ENCODE data around the gene BTBD10. TPM values are rescaled to one million over a fixed set of nuclear protein-coding genes. Genes with fewer than 3 reads are reported as not detected.

BTBD10 gene
- total and polyA plus RNA-seq, 2 experiments from 2014 or later, result 21.3 to 44.1 TPM

DNA sequence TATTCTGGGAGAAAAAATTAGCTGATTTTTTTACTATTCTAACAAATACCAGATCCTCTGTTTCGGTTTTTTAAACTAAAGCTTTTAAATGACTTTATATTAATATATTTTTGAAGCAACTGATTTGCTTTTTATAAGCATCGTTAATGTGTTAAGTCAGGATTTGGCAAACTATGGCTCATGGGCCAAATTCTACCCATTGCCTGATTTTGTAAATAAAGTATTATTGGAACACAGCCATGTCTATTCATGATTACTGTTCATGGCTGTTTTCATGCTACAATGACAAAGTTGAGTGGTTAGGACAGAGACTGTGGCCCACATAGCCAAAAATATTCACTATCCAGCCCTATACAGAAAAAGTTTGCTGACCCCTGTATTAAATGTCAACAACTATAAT, 29.6 kb downstream of the BTBD10 start:
- WGBS (ENCODE audit: low lambda C conversion rate, missing lambda C conversion rate), result 97% methylated on average over 2 of the region's 2 CpGs
- DNase-seq (ENCODE audit: low spot score), result no peak
- TF ChIP-seq EZH2 (IDR thresholded peaks at IDR 0.05; ENCODE audit: borderline replicate concordance) (no peak), EZH2phosphoT487 (IDR thresholded peaks at IDR 0.05; ENCODE audit: low read depth, severe bottlenecking, unreplicated experiment) (no peak)
- TF ChIP-seq, protein P1, sequence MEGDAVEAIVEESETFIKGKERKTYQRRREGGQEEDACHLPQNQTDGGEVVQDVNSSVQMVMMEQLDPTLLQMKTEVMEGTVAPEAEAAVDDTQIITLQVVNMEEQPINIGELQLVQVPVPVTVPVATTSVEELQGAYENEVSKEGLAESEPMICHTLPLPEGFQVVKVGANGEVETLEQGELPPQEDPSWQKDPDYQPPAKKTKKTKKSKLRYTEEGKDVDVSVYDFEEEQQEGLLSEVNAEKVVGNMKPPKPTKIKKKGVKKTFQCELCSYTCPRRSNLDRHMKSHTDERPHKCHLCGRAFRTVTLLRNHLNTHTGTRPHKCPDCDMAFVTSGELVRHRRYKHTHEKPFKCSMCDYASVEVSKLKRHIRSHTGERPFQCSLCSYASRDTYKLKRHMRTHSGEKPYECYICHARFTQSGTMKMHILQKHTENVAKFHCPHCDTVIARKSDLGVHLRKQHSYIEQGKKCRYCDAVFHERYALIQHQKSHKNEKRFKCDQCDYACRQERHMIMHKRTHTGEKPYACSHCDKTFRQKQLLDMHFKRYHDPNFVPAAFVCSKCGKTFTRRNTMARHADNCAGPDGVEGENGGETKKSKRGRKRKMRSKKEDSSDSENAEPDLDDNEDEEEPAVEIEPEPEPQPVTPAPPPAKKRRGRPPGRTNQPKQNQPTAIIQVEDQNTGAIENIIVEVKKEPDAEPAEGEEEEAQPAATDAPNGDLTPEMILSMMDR (IDR thresholded peaks at IDR 0.05; ENCODE audit: poor library complexity), result no peak
- Histone ChIP-seq H3K4me1 (ENCODE audit: insufficient read depth) (no peaks in the 10 kb centered on the region), H3K36me3 (replicated peaks; ENCODE audit: insufficient read depth, low read depth) (no peaks in the 10 kb centered on the region), H3K27ac (no peak overlapping the region), H4K20me1 (ENCODE audit: insufficient read depth, poor library complexity, severe bottlenecking) (no peaks in the 10 kb centered on the region), H3K79me2 (peaks cover 11% of the 10 kb centered on the region), H3K9me2 (replicated peaks; ENCODE audit: insufficient read depth) (no peaks in the 10 kb centered on the region), H2AFZ (no peak overlapping the region), H3K9me3 (ENCODE audit: low read depth) (no peaks in the 10 kb centered on the region), H3K27me3 (no peaks in the 10 kb centered on the region), H3K4me3 (no peak overlapping the region), H3K4me2 (no peak overlapping the region)

DNA sequence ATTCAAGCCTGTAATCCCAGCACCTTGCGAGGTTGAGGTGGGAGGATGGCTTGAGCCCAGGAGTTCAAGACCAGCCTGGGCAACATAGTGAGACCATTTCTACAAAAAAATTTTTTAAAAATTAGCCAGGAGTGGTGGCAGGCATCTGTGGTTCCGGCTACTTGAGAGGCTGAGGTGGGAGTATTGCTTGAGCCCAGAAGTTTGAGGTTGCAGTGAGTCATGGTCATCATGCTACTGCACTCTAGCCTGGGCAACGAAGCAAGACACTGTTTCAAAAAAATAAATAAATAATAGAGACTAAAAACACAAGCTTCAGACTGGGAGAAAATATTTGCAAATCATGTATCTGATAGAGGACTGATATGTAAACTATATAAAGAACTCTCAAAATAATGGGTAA, 33.2 kb downstream of the BTBD10 start:
- Histone ChIP-seq H3K36me3 (replicated peaks; ENCODE audit: insufficient read depth, low read depth) (no peaks in the 10 kb centered on the region), H3K27ac (no peak overlapping the region), H4K20me1 (ENCODE audit: insufficient read depth, poor library complexity, severe bottlenecking) (no peaks in the 10 kb centered on the region), H3K4me3 (no peak overlapping the region), H3K79me2 (peaks cover 42% of the 10 kb centered on the region), H3K4me2 (no peak overlapping the region), H2AFZ (no peak overlapping the region), H3K9me2 (replicated peaks; ENCODE audit: insufficient read depth) (no peaks in the 10 kb centered on the region), H3K4me1 (ENCODE audit: insufficient read depth) (no peaks in the 10 kb centered on the region), H3K27me3 (no peaks in the 10 kb centered on the region), H3K9me3 (ENCODE audit: low read depth) (peaks cover 12% of the 10 kb centered on the region)
- WGBS (ENCODE audit: low lambda C conversion rate, missing lambda C conversion rate), result 98% methylated on average over 3 of the region's 3 CpGs
- no peak for DNase-seq (ENCODE audit: low spot score)
- no peak for TF ChIP-seq EZH2phosphoT487 (IDR thresholded peaks at IDR 0.05; ENCODE audit: low read depth, severe bottlenecking, unreplicated experiment)
- TF ChIP-seq, protein P1 (IDR thresholded peaks at IDR 0.05; ENCODE audit: poor library complexity), result no peak
- TF ChIP-seq EZH2 (IDR thresholded peaks at IDR 0.05; ENCODE audit: borderline replicate concordance), result no peak

DNA sequence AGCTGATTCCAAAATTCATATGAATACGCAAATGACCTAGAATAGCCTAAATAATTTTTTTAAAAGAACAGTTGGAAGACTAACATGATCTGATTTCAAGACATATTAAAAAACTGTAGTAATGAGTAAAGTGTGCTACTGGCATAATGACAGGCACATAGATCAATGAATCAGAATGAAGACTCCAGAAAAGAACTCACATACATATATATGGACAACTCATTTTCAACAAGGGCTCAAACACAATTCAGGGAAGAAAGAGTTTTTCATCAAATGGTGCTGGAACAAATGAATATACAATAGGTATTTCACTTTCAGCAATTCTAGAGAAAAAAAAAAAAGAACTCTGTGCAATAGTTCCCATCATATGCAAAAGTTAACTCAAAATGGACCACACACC, 33.7 kb downstream of the BTBD10 start:
- Histone ChIP-seq H4K20me1 (ENCODE audit: insufficient read depth, poor library complexity, severe bottlenecking) (no peaks in the 10 kb centered on the region), H3K27me3 (no peaks in the 10 kb centered on the region)

More for the DNA sequence above, 33.7 kb downstream of the BTBD10 start:
- Histone ChIP-seq H3K4me3 (no peak overlapping the region), H3K4me2 (no peak overlapping the region), H3K9me2 (replicated peaks; ENCODE audit: insufficient read depth) (no peaks in the 10 kb centered on the region), H3K27ac (no peak overlapping the region), H3K36me3 (replicated peaks; ENCODE audit: insufficient read depth, low read depth) (no peaks in the 10 kb centered on the region), H3K79me2 (peaks cover 46% of the 10 kb centered on the region), H3K9me3 (ENCODE audit: low read depth) (peaks cover 12% of the 10 kb centered on the region), H3K4me1 (ENCODE audit: insufficient read depth) (no peaks in the 10 kb centered on the region), H2AFZ (no peak overlapping the region)
- 100% methylated on average over 1 of the region's 1 CpG for WGBS (ENCODE audit: low lambda C conversion rate, missing lambda C conversion rate)
- no peak for DNase-seq (ENCODE audit: low spot score)
- TF ChIP-seq, protein P1 (IDR thresholded peaks at IDR 0.05; ENCODE audit: poor library complexity), result no peak
- no peak for TF ChIP-seq EZH2 (IDR thresholded peaks at IDR 0.05; ENCODE audit: borderline replicate concordance)
- no peak for TF ChIP-seq EZH2phosphoT487 (IDR thresholded peaks at IDR 0.05; ENCODE audit: low read depth, severe bottlenecking, unreplicated experiment)
